Measurements from ENCODE around the gene LRIT1. TPM values are rescaled to one million over a fixed set of nuclear protein-coding genes. Genes with fewer than 3 reads are reported as not detected.

Gene LRIT1
- total RNA-seq, 1 donor from 2014 or later = not detected

DNA sequence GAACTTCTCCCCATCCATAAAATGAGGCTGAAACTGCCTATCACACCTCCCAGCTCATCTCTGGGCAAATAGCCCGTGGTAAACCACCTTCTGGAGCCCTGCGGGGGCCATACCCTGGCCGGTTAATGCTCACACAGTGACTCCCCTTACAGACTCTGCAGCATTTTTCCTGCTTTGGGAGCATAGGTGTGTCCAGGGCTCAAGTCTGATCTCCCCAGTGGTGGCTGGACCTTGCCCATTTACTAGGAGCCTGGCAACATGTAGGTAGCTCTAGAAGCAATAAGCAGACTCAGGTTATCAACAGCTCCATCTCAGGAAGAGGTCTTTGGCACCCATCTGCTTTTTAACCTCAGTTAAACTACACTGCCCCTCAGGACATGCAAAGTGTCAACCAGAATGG, 52.5 kb downstream of the LRIT1 start:
- no peak overlapping the region for H3K4me3 ChIP-seq
- H3K36me3 ChIP-seq = no peaks in the 10 kb centered on the region
- no peak for DNase-seq (ENCODE audit: low spot score in 2 of 2)
- H3K27ac ChIP-seq = no peak overlapping the region
- TF ChIP-seq, protein P1, sequence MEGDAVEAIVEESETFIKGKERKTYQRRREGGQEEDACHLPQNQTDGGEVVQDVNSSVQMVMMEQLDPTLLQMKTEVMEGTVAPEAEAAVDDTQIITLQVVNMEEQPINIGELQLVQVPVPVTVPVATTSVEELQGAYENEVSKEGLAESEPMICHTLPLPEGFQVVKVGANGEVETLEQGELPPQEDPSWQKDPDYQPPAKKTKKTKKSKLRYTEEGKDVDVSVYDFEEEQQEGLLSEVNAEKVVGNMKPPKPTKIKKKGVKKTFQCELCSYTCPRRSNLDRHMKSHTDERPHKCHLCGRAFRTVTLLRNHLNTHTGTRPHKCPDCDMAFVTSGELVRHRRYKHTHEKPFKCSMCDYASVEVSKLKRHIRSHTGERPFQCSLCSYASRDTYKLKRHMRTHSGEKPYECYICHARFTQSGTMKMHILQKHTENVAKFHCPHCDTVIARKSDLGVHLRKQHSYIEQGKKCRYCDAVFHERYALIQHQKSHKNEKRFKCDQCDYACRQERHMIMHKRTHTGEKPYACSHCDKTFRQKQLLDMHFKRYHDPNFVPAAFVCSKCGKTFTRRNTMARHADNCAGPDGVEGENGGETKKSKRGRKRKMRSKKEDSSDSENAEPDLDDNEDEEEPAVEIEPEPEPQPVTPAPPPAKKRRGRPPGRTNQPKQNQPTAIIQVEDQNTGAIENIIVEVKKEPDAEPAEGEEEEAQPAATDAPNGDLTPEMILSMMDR (IDR thresholded peaks at IDR 0.05) = no peak
- intact Hi-C loops (cut with DNase I) = no loop called here
- no peaks in the 10 kb centered on the region for H3K9me3 ChIP-seq
- no peaks in the 10 kb centered on the region for H3K4me1 ChIP-seq
- H3K27me3 ChIP-seq = no peaks in the 10 kb centered on the region

DNA sequence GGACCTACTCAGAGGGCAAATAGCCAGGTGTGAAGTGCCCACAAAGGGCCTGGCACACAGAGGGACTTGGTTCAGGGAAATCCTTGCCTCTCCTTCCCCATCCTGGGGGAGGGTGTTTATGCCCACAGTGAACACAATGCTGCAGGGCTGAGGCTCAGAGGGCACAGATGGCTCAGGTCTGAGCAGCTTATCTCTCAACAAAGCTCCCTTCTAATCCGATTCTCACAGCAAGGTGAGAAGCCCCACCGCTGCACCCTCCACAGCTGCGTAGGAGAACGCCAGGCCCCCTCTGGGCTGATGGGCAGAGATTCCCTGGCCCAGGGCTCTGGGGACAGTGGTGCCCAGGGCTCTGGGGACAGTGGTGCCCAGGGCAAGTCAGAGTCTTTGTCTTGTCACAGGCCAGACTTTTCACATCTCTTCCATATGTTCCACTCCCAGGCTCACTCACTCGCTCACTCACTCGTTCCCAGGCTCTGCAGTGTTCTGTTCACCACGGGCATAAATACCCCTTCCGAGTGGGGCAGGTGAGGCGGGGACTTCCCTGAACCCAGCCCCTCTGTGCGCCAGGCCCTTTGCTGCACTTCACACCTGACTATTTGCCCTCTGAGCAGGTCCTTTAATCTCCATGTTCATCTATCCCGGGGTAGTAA, 55.7 kb downstream of the LRIT1 start:
- Histone ChIP-seq H3K9me3 (no peaks in the 10 kb centered on the region), H3K36me3 (no peaks in the 10 kb centered on the region), H3K27ac (no peak overlapping the region), H3K4me3 (no peak overlapping the region), H3K27me3 (no peaks in the 10 kb centered on the region), H3K4me1 (no peaks in the 10 kb centered on the region)
- intact Hi-C loops (cut with DNase I) = no loop called here
- TF ChIP-seq, protein P1 (IDR thresholded peaks at IDR 0.05) = no peak
- DNase-seq (ENCODE audit: low spot score in 2 of 2) = no peak

DNA sequence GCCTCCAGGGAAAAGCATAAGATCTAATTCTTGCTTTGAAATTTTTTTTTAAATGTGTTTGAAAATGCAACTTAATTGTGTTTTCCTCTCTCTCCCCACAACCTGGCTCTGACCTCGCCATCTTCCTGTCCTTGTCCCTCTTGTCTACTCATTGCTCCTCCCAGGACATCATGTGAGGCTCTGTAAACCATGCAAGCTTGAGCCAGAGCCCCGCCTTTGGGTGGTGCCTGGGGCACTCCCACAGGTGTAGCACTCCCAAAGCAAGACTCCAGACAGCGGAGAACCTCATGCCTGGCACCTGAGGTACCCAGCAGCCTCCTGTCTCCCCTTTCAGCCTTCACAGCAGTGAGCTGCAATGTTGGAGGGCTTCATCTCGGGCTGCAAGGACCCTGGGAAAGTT, 56.8 kb downstream of the LRIT1 start:
- Histone ChIP-seq H3K27me3 (no peaks in the 10 kb centered on the region), H3K36me3 (no peaks in the 10 kb centered on the region), H3K4me3 (no peak overlapping the region), H3K27ac (no peak overlapping the region), H3K4me1 (no peaks in the 10 kb centered on the region), H3K9me3 (no peaks in the 10 kb centered on the region)
- TF ChIP-seq, protein P1 (IDR thresholded peaks at IDR 0.05) = no peak
- no peak for DNase-seq (ENCODE audit: low spot score in 2 of 2)
- intact Hi-C loops (cut with DNase I) = no loop called here

DNA sequence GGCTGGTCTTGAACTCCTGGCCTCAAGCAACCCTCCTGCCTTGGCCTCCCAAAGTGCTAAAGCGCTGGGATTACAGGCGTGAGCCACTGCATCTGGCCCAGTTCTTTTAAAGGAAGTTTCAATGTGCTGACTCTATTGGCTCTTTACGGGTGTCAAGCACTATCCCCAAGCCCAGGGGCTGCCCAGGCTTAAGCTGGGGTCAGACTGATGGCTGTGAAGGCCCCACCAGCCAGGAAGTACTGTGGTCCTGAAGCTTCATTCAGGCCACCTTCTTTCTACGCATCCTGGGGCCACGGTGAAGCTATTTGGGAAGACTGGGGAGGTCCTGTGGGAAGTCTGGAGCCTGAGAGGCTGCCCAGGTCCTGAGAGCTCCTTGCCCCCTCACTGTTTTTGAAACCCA, 59.7 kb downstream of the LRIT1 start:
- Histone ChIP-seq H3K4me3 (no peak overlapping the region), H3K27me3 (no peaks in the 10 kb centered on the region), H3K9me3 (no peaks in the 10 kb centered on the region), H3K27ac (no peak overlapping the region), H3K4me1 (no peaks in the 10 kb centered on the region), H3K36me3 (no peaks in the 10 kb centered on the region)
- TF ChIP-seq, protein P1 (IDR thresholded peaks at IDR 0.05) = no peak
- DNase-seq (ENCODE audit: low spot score in 2 of 2) = no peak
- intact Hi-C loops (cut with DNase I) = no loop called here

Other genes with a start within 250 kb of the LRIT1 start
- gene GHITM, start 102.0 kb downstream of the LRIT1 start, total RNA-seq = 77.2 TPM
- gene GPR15LG, start 67.7 kb downstream of the LRIT1 start, total RNA-seq = not detected
- gene CDHR1, start 47.0 kb downstream of the LRIT1 start, total RNA-seq = not detected
- not detected for gene LRIT2, start 16.0 kb downstream of the LRIT1 start, total RNA-seq
- gene RGR, start 3.5 kb upstream of the LRIT1 start, total RNA-seq = not detected
- gene CCSER2, start 87.0 kb upstream of the LRIT1 start, total RNA-seq = 18.5 TPM

Data from ascending aorta (tissue), 2 donors.